Right renal pelvis (tissue), 4 donors: ENCODE measurements around the gene CDC42EP4. TPM values are rescaled to one million over a fixed set of nuclear protein-coding genes. Genes with fewer than 3 reads are reported as not detected.
"Not testable (repeated sequence)": the region's sequence is repeated elsewhere in the genome, so short reads cannot be mapped to it uniquely, and the experiment has no call there.

ENCODE experiments used
- DNase-seq, 4 donors: peaks; one replicate each; pipeline ENCODE4 v3.0.0-alpha.2; 2013; ENCODE audit warnings: low read depth in 4 of 4, low spot score in 3 of 4, missing footprints in 1 of 4
- polyA plus RNA-seq, 4 donors: library from polyadenylated mRNA; unstranded; fragments of 120-200 nt; gene quantifications; one replicate each; pipeline ENCODE4 v1.2.1, GENCODE V29; 2013; ENCODE audit not compliant: insufficient read length in 4 of 4

CDC42EP4 gene
- polyA plus RNA-seq, 4 donors: 46.1 to 52.8 (median 50.8) TPM

DNA sequence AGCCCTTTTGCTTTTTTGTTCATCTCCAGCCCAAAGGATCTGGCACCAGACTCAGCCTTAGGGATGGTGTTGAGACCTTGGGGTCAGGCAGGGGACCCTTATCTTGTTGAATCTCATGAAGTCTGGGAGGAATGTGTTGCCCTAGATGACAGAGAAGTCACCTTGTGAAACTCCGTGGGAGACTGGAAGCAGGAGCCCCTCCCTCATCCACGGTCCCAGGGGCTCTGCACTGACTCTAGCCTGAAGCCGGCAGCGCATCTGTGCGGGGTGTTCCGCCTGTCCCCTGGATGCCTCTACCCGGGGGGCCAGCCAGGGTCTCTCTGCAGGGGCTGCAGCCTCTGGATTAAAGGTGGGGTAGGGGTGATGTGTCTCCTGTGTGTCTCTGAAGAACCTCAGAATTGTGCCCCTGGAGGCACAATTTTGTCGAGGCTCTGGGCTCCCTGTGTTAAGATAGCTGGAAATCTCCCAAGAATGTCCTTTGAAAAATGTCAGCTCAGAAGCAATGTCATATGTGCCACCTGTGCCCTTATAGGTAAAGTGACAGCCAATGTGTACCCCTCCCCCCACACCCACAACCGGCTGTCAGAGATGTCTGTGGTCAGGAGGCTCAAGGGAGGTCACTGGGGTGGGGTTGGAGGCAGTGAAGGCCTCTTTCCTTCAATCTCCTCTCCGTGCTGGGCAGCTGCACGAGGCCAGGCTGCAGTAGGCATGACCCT lies 32.1 kb upstream of the CDC42EP4 start:
- DNase-seq: no peak

DNA sequence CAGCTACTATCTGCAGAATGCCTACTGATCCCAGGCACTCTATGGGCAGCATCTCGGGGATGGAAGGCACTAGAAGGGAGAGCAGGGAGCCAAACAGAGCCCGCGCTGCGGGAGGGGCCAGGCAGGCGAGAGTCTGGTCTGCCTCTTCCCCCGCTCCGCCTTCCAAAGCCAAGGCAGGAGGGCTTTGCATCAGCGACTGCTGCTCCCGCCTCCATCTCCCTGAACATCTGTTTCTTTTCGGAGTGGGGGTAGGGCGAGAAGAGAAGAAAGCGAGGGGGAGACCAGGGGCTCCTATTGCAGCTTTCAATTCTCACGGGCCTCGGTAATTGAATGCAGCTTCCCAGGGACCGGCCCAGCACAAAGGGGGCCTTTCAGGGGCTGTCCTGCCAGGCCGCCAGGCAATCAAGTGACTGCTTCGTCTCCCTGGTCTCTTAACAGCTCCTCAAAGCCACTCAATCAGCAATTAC lies 31.4 kb upstream of the CDC42EP4 start:
- peak; percentile 77 to 91 (median 90) for DNase-seq

DNA sequence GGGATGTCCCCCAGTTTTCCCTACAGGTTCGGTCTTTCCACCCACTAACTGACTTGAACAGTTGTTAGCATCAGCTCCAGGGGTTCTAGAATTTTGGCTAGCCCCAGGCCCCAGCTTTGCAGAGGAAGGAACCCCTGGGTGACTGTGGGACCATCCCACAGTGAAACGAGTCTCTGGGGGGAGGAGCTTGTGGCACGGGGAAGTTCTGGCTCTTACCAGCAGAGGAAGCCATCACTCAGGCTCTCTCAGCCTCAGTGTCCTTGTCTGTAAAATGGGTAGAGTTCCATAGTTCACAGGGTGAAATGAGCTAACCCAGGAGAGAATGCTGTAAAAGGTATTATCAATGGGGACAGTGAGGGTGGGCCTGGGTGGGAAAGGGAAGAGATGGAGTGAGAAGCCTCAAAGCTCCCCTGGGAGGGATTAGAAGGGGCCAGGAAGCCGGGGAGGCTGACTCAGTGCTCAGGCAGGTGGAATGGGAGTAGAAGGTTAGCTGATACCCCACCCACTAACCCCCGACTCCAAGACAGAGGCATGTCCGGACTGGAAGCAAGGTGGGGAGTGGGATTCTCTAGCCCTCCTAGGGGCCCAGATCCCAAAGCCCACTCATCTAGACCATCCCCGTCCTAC lies 30.9 kb upstream of the CDC42EP4 start:
- DNase-seq: no peak

DNA sequence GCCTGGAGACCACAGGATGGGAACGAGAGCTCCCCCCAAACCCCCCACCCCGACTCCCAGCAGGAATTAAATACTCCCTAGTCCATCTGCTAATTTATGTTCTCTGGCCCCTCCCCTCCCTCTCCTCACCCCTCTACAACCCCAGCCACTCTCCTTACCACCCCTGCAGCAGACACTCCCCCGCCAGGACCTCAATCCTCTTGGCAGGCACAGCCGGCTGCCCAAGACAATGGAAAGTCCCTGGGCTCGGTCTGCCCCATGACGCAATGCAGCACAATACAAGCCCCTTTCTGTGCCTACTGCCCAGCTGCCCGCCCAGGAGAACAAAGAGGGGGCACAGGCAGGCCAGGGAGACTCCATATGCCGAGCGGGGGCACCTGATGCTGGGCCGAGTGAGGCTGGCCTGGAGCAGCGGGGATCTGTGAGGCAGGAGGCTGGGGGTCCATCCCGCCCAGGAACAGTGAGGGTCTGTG lies 30.3 kb upstream of the CDC42EP4 start:
- DNase-seq: peak in 3 of 4 donors; percentile 76 to 82 (median 81)

DNA sequence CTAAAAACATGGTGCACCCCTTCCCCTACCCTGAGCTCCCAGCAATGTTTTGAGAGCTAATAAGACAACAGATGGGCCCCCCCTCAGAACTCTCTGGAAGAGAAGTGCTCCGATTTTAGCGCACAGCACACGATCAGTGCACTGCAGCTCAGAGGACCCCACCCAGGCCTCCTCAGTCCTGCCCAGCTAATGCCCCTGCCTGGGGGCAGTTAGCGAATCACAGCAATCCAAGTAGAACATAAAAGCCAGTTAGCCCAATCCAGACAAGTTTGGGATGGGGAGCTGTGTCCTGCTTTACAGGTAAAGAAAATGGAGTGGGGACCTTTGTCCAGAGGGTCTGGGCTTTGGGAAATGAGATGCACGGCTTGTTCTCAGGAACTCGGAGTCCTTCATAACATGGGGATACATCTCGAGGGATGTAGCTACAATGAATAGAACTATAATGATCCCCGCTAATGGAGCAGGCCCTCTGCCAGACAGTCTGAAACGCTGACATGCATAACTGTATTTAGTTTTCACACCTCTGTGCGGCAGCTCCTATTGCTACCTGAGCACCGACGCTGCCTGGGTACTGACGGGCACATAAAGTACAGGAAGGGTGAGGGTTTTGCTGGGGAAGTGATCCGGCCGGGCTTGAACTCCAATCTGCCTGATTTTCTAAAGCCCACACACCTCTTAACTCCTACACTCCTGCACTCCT lies 29.7 kb upstream of the CDC42EP4 start:
- DNase-seq: no peak

DNA sequence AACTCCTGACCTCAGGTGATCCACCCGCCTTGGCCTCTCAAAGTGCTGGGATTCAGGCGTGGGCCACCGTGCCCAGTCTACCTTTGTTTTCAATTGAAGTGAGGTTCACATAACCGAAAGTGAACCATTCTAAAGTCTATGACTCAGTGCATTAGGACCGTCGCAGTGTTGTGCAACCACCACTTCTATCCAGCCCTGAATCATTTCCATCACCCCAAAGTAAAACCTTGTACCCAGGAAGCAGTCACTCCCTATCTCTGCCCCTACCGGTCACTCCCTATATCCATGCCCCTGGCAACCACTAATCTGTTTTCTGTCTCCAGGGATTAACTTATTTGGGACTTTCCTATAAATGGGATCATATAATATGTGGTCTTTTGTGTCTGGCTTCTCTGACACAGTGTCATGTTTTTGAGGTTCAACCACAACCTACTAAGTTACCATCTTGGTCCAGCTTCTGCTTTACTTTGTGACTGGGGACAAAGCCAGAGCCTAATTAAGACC lies 28.3 kb upstream of the CDC42EP4 start:
- DNase-seq: no peak

DNA sequence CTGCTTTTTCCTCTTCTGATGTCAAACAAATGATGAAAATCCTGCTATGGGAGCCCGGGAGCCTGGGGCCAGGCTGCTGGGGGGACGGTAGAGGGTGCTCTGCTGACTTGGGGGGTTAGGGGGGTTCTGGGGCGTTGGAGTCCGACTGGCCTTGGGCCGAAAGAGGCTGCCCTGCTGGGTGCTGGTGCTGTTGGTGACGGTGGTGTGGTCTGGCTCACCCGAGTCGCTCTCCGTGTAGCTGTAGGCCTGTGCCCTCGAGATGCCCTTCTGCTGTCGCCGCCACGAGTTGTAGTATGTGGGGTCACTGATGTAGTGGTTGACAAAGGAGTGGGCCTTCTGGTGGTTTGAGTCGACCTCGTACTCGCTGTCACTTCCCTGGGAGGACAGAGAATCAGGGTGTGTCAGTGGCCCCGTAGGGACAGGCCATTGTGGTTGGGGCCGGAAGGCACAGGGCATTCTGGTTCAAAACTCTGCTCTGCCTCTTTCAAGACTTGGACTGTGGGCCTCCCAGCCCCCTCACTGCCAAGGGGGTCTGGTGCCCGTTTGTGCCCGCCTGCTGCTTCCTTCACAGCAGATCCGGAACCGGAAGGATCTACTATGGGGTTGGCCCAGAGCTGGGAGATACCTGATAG lies 26.9 kb upstream of the CDC42EP4 start:
- no peak for DNase-seq

DNA sequence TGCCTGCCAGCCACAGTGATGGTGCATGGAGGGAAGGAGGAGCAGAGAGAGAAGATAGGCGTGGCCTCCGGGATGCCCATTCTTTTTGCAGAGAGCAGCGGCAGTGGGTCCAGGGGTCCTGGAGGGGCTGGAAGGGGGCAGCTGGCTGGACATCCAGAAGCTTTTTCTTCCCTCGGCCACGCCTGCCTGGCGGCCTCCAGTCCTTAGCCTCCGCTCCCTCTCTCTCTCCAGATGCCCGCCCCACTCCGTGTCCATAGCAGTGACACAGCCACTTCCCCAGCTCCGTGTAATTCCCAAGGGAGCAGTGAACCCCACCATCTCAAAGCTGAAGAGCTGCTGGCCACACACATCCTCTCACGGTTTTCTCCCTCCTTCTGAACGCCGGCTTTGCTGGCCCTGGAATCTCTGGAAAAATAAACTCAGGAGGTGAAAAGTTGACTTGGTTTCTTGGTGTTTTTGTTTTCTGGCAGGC lies 26.3 kb upstream of the CDC42EP4 start:
- DNase-seq: no peak

DNA sequence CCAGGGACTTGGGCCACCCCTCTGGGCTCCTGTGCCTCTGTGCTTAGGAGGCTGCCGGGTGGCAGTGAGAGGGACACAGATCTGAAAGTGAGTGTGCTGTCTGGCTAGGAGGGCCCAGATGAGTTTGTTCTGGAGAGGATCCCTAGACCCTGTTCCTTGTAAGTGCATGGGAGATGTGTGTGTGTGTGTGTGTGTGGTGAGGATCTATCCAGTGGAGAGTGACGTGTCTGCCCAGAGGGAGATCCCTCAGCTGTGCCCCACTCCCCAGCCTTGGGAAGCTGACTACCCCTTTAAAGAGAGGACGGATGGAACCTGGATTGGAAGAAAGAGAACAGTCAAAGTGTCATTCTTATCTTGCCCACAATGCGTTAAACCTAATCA lies 25.5 kb upstream of the CDC42EP4 start:
- DNase-seq: no peak

DNA sequence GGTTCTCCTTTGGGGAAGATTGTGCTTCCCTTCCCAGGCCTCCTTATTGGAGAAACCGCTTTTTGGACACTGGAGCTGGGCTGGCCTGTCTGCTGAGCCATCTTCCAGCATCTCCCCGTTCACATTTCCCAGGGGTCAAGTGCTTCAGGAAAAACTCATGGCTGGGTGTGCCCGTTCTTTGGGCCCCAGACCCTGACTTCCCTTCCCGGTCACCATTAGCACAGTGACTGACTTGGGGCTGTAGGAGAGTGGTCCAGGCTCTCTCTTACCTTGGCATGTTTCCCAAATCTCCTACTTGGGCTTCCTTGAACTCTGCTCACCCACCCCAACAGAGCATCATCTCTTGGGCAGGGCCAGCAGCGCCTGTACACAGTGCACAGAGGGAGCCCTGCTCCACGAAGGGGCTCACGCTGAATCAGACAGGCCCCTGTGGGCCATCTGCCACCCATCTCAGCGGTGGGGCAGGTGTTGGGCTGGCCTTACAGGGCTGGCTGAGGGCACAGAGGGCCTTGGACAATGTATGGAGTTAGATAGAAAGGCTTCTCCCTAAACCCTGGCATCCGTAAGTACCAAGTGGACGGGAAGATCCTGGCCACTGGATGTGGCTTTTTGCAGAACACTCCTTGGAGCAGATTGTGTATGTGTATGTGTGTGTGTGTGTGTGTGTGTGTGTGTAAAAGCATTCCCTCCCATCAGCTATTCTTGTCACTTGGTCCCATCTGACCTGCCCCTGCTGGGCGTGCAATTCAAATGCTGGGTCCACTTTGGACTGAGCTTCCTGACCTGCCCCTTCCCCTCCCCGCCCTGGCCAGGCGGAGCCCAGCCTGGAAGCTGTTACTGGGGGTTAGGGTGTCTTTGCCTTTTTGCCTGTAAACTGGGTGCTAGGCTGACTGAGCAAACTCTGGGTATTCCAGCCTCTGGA lies 24.9 kb upstream of the CDC42EP4 start:
- no peak for DNase-seq

DNA sequence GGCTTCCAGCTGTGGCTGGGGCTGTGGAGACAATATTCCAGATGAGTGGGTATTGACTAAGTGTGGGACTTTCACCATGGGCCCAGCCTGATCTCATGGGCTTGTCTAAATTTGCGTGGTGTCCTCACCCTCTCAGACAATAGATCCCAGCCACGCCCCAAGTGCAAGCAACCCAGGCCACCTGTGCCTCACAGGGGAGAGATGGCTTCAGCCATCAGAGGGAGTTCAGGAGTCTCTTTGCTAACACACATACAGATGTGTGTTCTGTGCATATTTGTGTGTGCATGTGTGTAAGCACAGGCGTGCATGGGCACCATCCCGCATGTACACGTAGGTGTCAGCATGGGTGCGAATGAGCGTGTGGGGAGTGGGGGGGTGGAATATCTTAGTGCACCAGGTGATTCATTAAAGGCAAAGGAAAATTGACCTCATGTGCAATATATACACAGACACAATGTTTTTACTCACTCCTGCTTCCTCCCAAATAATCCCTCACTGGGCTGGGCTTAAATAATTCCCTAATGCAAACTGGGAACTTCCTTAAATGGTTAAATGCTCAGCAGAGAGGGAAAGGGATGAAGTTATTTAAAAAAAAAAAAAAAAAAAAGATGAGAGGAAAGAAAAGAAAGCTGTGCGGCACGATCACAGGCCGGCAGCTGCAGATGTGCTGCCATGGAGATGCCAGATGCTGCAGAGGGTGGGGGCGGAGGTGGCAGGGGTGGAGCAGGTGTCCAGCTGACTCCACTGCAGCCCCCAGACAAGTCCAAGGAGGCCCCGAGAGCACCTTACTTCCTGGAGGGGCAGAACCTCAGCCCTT lies 24.0 kb upstream of the CDC42EP4 start:
- DNase-seq: no peak

DNA sequence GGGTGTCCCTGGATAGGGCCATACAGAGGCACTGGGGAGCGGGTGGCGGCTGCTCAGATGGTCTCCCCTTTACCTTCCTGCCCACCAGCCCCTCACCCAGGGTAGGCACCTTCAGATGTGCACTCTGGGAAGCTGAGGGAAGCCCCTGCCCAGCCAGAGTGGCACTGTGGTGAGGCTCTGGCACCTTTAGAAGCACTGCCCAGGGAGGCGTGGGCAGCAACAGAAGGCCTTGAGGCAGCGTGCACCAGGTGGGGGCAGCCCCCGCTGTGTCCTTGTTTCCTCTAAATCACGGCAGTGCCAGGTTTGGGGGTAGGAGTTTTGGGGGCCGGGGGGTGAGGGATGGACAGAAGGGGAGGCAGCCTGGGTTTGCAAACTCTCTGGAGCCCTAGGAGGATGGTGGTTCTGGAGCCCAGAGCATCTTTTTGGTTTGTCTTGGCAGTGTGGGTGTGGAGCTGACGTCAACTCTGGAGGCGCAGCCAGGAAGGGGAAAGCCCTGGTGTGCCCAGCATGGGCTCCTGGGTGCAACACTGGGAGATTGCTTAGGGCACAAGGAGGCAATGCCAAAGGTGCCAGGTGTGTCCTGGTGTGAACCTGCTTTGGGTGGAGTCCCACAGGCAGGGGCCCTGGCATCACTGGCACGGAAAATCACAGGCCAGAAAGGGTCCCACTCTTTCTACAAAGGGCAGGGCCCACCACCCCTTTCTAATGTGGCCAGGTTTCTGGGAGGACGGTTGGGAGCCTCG lies 23.1 kb upstream of the CDC42EP4 start:
- DNase-seq: no peak

DNA sequence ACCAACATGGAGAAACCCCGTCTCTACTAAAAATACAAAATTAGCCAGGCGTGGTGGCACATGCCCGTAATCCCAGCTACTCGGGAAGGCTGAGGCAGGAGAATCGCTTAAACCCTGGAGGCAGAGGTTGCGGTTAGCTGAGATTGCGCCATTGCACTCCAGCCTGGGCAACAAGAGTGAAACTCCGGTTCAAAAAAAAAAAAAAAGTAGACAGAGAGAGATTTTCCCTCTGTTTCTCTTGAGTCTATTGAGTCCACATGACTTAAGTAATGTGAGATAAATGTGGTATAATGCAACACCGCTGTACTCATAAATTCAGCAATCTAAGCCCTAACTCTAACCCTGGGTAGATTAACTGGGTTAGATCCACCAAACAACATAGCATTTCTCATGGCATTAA lies 21.6 kb upstream of the CDC42EP4 start:
- DNase-seq: not testable (repeated sequence)

DNA sequence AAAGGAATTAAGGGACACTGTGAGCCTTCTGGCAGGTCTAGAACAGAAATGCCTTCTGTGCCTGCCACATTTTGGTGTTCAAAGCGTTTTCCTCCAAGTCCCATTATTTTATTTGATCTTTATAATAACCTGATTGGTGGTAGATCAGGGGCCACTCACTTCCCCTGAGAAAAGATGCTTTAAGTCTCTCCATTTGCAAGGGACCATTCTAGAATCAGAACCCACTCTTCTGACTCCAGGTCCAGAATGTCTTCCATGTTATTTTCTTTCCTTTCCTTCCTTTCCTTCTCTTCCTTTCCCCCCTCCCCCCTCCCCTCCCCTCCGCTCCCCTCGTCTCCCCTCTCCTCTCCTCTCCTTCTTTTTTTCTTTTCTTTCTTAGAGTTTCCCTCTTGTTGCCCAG lies 19.3 kb upstream of the CDC42EP4 start:
- DNase-seq: no peak

DNA sequence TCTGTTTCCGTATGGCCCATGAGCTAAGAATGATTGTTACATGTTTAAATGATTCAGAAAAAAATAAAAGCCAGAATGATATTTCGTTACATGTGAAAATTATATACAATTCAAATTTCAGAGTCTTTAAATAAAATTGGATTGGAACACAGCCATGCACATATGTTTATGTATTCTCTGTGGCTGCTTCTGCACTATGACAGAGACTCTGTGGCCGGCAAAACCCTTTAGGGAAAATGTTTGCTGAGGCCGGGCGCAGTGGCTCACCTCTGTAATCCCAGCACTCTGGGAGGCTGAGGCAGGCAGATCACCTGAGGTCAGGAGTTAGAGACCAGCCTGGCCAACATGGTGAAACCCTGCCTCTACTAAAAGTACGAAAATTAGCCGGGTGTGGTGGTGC lies 15.9 kb upstream of the CDC42EP4 start:
- DNase-seq: no peak

DNA sequence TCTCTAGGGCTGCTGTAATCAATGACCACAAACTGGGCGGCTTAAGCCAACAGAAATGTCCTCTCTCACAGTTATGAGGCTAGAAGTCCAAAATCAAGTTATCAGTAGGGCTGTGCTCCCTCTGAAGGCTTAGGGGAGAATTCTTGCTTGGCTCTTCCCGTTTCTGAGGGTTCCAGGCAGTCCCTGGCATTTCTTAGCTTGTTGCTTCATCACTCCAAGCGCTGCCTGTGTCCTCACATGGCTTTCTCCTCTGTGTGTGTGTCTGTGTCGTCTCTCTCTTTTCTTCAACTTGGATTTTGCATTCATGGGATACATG lies 13.7 kb upstream of the CDC42EP4 start:
- no peak for DNase-seq

DNA sequence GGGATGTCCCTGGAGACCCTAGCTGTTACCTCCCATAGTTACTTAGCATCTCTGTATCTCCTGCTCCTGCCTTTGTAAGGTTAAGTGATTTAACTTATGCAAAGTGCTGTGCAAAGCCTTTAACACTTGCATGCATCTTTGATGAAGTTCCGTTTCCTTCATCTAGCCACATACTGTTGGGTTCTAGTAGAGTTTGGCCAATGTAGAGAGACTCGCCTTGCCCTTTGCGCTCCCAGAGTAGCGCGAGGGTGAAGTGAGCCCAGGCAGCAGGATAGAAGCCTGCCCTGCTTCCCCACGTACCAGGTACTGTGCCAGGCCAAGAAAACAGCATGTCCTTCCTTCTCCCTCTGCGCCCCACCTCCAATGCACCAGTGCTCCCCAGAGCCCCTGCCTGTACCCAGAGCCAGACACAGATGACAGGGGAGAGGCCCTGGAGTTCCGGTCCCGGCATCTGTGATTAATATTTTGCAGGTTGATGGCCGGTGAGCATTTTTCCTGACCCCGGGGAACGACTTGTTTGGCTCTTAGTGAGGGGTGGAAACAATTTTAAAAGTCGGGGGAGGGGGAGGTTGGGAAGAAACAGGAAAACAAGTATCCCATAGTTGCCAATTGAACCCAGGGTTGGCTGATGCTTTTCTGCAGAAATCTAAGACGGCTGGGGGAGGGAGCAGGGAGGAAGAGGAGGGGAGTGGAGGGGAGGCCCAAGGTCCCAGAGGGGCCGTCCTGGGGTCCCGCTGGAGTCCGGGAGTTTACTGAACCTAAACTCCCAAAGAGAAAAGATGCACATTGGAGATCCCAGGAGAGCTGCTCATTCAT lies 13.1 kb upstream of the CDC42EP4 start:
- DNase-seq: no peak

DNA sequence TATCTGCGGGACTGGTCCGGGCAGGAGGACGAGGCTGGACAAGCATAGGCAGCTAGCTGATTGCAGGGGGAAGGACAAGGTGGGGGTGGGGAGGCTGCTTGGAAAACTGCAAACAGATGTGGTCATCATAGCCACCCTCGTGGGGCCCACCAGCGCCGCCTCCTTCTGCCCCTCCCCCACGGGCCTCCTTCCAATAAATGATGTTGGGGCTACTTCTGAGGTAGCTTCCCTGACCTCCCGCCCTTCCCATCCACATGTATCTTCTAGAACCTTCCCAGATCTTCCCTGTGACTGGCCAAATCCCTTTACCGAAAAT lies 12.3 kb upstream of the CDC42EP4 start:
- no peak for DNase-seq
